ENCODE data around the gene RPN1. TPM values are rescaled to one million over a fixed set of nuclear protein-coding genes. Genes with fewer than 3 reads are reported as not detected.

RPN1 gene
- total and polyA plus RNA-seq, 2 of the 8 experiments (the other 6 are each of a cell fraction or from before 2014, with no cell fraction given), result 165 to 211 TPM

DNA sequence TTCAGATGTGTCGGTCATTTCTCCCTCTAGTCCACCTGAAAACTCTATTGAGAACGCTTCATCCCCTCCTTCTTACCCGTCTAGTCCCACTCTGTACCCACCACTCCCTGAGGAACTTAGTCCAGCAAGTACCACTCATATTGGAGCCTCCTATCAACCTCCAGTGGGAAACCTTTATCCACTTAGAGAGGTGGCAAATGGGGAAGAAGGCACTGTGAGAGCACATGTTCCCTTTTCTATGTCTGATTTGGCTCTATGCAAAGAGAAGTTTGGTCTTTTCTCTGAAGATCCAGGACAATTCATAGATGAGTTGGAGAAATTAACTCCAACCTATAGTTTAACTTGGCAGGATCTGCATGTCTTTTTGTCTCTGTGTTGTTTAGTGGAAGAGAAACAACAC, 17.0 kb upstream of the RPN1 start:
- H3K36me3 ChIP-seq (ENCODE audit: control insufficient read depth in 2 of 4, insufficient read depth in 4 of 4, low read length in 3 of 4), result no peaks in the 10 kb centered on the region
- WGBS, 2 experiments (ENCODE audit: extremely low coverage in 1 of 2, insufficient coverage in 1 of 2, insufficient read length in 1 of 2, insufficient replicate concordance in 2 of 2, low coverage in 1 of 2, low lambda C conversion rate in 2 of 2, missing lambda C conversion rate in 1 of 2), result 96% methylated on average over 3 of the region's 3 CpGs; no CpG with 5 or more reads in 1 of the 2 experiments
- no peak overlapping the region for H2AK5ac ChIP-seq (ENCODE audit: low read depth, low read length)
- no peak overlapping the region for H4K8ac ChIP-seq (ENCODE audit: extremely low read depth, insufficient read depth, low read length)
- H2BK15ac ChIP-seq (ENCODE audit: low read length), result no peak overlapping the region
- no peak overlapping the region for H2AFZ ChIP-seq (ENCODE audit: low read length)
- no peak overlapping the region for H3K14ac ChIP-seq (ENCODE audit: insufficient read length)
- no peaks in the 10 kb centered on the region for H3K79me1 ChIP-seq (ENCODE audit: low read depth, low read length)
- no peak overlapping the region for H3K27ac ChIP-seq (ENCODE audit: low read depth, low read length)
- H3K4me2 ChIP-seq (ENCODE audit: insufficient read depth in 1 of 2, low read depth in 2 of 2, low read length in 2 of 2), result no peak overlapping the region
- H3K56ac ChIP-seq (replicated peaks; ENCODE audit: insufficient read length, low read depth, low read length), result no peak overlapping the region
- CTCF ChIA-PET (ENCODE audit: partially characterized antibody), result interaction anchor here (2.3 kb wide), 1 partner anchor 13 kb away, joined by 7 read pairs; no protein-coding TSS in a partner anchor
- H4K91ac ChIP-seq (replicated peaks; ENCODE audit: insufficient read length, low read length), result no peak overlapping the region
- POLR2A ChIA-PET (ENCODE audit: partially characterized antibody), result interaction anchor here (1.6 kb wide), 1 partner anchor 14 kb away, joined by 3 read pairs; no protein-coding TSS in a partner anchor
- H3K23me2 ChIP-seq (ENCODE audit: low read depth, low read length), result no peaks in the 10 kb centered on the region
- no peak overlapping the region for H3K9ac ChIP-seq (replicated peaks in 1 of 4; ENCODE audit: extremely low read depth in 1 of 4, low read depth in 3 of 4, low read length in 3 of 4)
- H3K4me1 ChIP-seq (replicated peaks in 1 of 4; ENCODE audit: control insufficient read depth in 3 of 4, insufficient read depth in 4 of 4, low read length in 3 of 4), result no peaks in the 10 kb centered on the region
- no peak overlapping the region for H4K5ac ChIP-seq (ENCODE audit: insufficient read length, low read depth, low read length)
- H2BK5ac ChIP-seq (ENCODE audit: low read depth, low read length), result no peak overlapping the region
- no peak overlapping the region for H2BK20ac ChIP-seq (ENCODE audit: low read length)
- H3K4me3 ChIP-seq (ENCODE audit: extremely low read depth in 1 of 4, insufficient read depth in 2 of 4, low read depth in 3 of 4, low read length in 4 of 4), result no peak overlapping the region
- no peaks in the 10 kb centered on the region for H3K9me3 ChIP-seq (ENCODE audit: insufficient read depth in 2 of 2, low read depth in 1 of 2, low read length in 1 of 2)
- H3K18ac ChIP-seq (ENCODE audit: extremely low read depth, low read length), result no peak overlapping the region
- no peaks in the 10 kb centered on the region for H4K20me1 ChIP-seq (replicated peaks in 1 of 2; ENCODE audit: control insufficient read depth in 1 of 2, insufficient read depth in 2 of 2, low read length in 2 of 2)
- H3K79me2 ChIP-seq (ENCODE audit: control insufficient read depth in 1 of 2, insufficient read depth in 2 of 2, low read length in 2 of 2), result no peaks in the 10 kb centered on the region
- H2BK120ac ChIP-seq (replicated peaks; ENCODE audit: low read depth, low read length), result no peak overlapping the region
- FAIRE-seq (no peak), DNase-seq (ENCODE audit: low read depth in 1 of 2, low spot score in 2 of 2) (no peak)
- H2BK12ac ChIP-seq (ENCODE audit: low read depth, low read length), result no peak overlapping the region
- no peaks in the 10 kb centered on the region for H3K27me3 ChIP-seq (replicated peaks in 1 of 4; ENCODE audit: control insufficient read depth in 3 of 4, extremely low read depth in 1 of 4, insufficient read depth in 3 of 4, low read length in 3 of 4)
- H3K23ac ChIP-seq (ENCODE audit: insufficient read length), result no peak overlapping the region
- no peak overlapping the region for H3K4ac ChIP-seq (replicated peaks; ENCODE audit: insufficient read length, low read depth, low read length)
- TF ChIP-seq, protein P1, sequence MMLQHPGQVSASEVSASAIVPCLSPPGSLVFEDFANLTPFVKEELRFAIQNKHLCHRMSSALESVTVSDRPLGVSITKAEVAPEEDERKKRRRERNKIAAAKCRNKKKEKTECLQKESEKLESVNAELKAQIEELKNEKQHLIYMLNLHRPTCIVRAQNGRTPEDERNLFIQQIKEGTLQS (IDR thresholded peaks at IDR 0.05; ENCODE audit: insufficient read depth, low read depth, low read length), result no peak
- TF ChIP-seq RNF2 (IDR thresholded peaks at IDR 0.05; ENCODE audit: borderline replicate concordance, low read depth, low read length, missing control alignments, poor library complexity, severe bottlenecking) (no peak), NRF1 (IDR thresholded peaks at IDR 0.05; ENCODE audit: low read depth, low read length) (no peak), SIRT6 (IDR thresholded peaks at IDR 0.05; ENCODE audit: low read length) (no peak), RXRA (IDR thresholded peaks at IDR 0.05; ENCODE audit: insufficient read depth, low read depth, low read length) (no peak), GABPA (IDR thresholded peaks at IDR 0.05; ENCODE audit: borderline replicate concordance, insufficient read depth, low read length) (no peak), BCL11A (IDR thresholded peaks at IDR 0.05; ENCODE audit: low read depth in 2 of 2, low read length in 2 of 2) (no peak), POLR2AphosphoS5 (IDR thresholded peaks at IDR 0.05; ENCODE audit: low read depth, low read length) (no peak), ASH2L (IDR thresholded peaks at IDR 0.05; ENCODE audit: low read length) (no peak), SRF (IDR thresholded peaks at IDR 0.05; ENCODE audit: low read depth, low read length) (no peak), ZNF274 (IDR thresholded peaks at IDR 0.05; ENCODE audit: borderline replicate concordance, extremely low read depth, low read length) (no peak), CTBP2 (IDR thresholded peaks at IDR 0.05; ENCODE audit: borderline replicate concordance, insufficient read depth, insufficient read length, low read length) (no peak), CREB1 (IDR thresholded peaks at IDR 0.05) (no peak), TAF1 (IDR thresholded peaks at IDR 0.05; ENCODE audit: low read depth, low read length) (no peak), TBP (IDR thresholded peaks at IDR 0.05; ENCODE audit: low read depth, low read length) (no peak)
